SK-N-SH (cell line): ENCODE results near the gene AUTS2. TPM values are rescaled to one million over a fixed set of nuclear protein-coding genes. Genes with fewer than 3 reads are reported as not detected.

ENCODE experiments used
- CTCF ChIA-PET: fragments of 300-600, 350-600 bp; formaldehyde crosslinking; extraction: SDS; loops from one replicate; lab custom pipeline; 2021; lab: Yijun Ruan, JAX
- POLR2A ChIA-PET: fragments of 350-600 bp; sonication (Branson Sonifier 250); formaldehyde crosslinking; extraction: SDS; loops from one replicate; lab custom pipeline; 2020; ENCODE audit warnings: antibody characterized with exemption, inconsistent platforms; lab: Yijun Ruan, JAX
- DNase-seq: peaks from one replicate; pipeline ENCODE4 v3.0.0; 2012
- H2AFZ ChIP-seq: fragments of 200-600 bp; sonication (generic); 2 replicates; pipeline ENCODE4 v1.8.1; 2016; ENCODE audit warnings: antibody characterized with exemption, mild to moderate bottlenecking, low read depth
- H3F3A ChIP-seq: fragments of 200-600 bp; sonication (generic); replicated peaks from 2 replicates; pipeline ENCODE3; 2016; ENCODE audit warnings: antibody characterized with exemption, mild to moderate bottlenecking; ENCODE audit not compliant: insufficient read depth
- H3K27ac ChIP-seq, 2 experiments: fragments of 200-500 bp in 1 of 2; fragments of 200-600 bp in 1 of 2; sonication (Bioruptor generic) in 1 of 2; sonication (generic), shearing (Covaris generic) in 1 of 2; 2 replicates each; pipeline versions ENCODE4 v1.5.1 to v1.6.1; 2014 to 2016; ENCODE audit warnings: low read depth in 2 of 2, inconsistent platforms in 1 of 2, low read length in 1 of 2, mild to moderate bottlenecking in 1 of 2, mixed read lengths in 1 of 2
- H3K27me3 ChIP-seq: fragments of 200-600 bp; sonication (generic), shearing (Covaris generic); 2 replicates; pipeline ENCODE4 v1.6.1; 2016; ENCODE audit warnings: mixed run types; ENCODE audit not compliant: insufficient read depth
- H3K36me3 ChIP-seq, 2 experiments: fragments of 200-500 bp in 1 of 2; fragments of 200-600 bp in 1 of 2; sonication (Bioruptor generic) in 1 of 2; sonication (generic) in 1 of 2; replicated peaks in 1 of 2; 2 replicates each; pipeline versions ENCODE3 to v1.5.1; 2014 to 2016; ENCODE audit warnings: low read length in 1 of 2, mild to moderate bottlenecking in 1 of 2; ENCODE audit not compliant: insufficient read depth in 2 of 2, control insufficient read depth in 1 of 2
- H3K4me1 ChIP-seq, 2 experiments: fragments of 200-500 bp in 1 of 2; fragments of 200-600 bp in 1 of 2; sonication (Bioruptor generic) in 1 of 2; sonication (generic), shearing (Covaris generic) in 1 of 2; 2 replicates each; pipeline versions ENCODE4 v1.5.1 to v1.6.1; 2014 to 2016; ENCODE audit warnings: low read depth in 1 of 2, low read length in 1 of 2, mixed run types in 1 of 2; ENCODE audit not compliant: insufficient read depth in 2 of 2, control insufficient read depth in 1 of 2
- H3K4me2 ChIP-seq: fragments of 200-600 bp; sonication (generic), shearing (Covaris generic); 2 replicates; pipeline ENCODE4 v1.6.1; 2017; ENCODE audit warnings: mixed run types
- H3K4me3 ChIP-seq, 2 experiments: fragments of 200-500 bp in 1 of 2; fragments of 200-600 bp in 1 of 2; sonication (Bioruptor generic) in 1 of 2; sonication (generic), shearing (Covaris generic) in 1 of 2; 2 replicates each; pipeline versions ENCODE4 v1.5.1 to v1.8.1; 2014 to 2016; ENCODE audit warnings: low read depth in 2 of 2, inconsistent platforms in 1 of 2, low read length in 1 of 2, mild to moderate bottlenecking in 1 of 2, mixed read lengths in 1 of 2, moderate library complexity in 1 of 2
- H3K79me2 ChIP-seq: fragments of 200-600 bp; sonication (generic); 2 replicates; pipeline ENCODE4 v1.8.1; 2017; ENCODE audit warnings: mild to moderate bottlenecking; ENCODE audit not compliant: insufficient read depth
- H3K9ac ChIP-seq: fragments of 200-600 bp; sonication (generic); 2 replicates; pipeline ENCODE4 v1.6.1; 2017; ENCODE audit warnings: mixed run types
- H3K9me2 ChIP-seq: fragments of 200-600 bp; sonication (generic); 2 replicates; pipeline ENCODE4 v1.6.1; 2017; ENCODE audit warnings: mixed run types
- H3K9me3 ChIP-seq: fragments of 200-600 bp; sonication (generic); 2 replicates; pipeline ENCODE4 v1.6.1; 2017; ENCODE audit warnings: mixed run types, mild to moderate bottlenecking, moderate library complexity
- H4K20me1 ChIP-seq: fragments of 200-600 bp; sonication (generic); 2 replicates; pipeline ENCODE4 v1.6.1; 2017; ENCODE audit warnings: mild to moderate bottlenecking, mixed run types; ENCODE audit not compliant: insufficient read depth
- CHD2 ChIP-seq: fragments of 150-350 bp; IDR thresholded peaks from 2 replicates; pipeline ENCODE4 v1.6.1; 2018; ENCODE audit warnings: low read length; ENCODE audit not compliant: partially characterized antibody
- CTCF ChIP-seq: fragments of 200-600 bp; sonication (generic); IDR thresholded peaks from 2 replicates; pipeline ENCODE4 v1.6.1; 2017; ENCODE audit warnings: antibody characterized with exemption, mild to moderate bottlenecking, moderate library complexity
- FOXM1 ChIP-seq: IDR thresholded peaks from 2 replicates; pipeline ENCODE4 v1.4.0; 2012; ENCODE audit warnings: low read depth, mild to moderate bottlenecking
- JUND ChIP-seq: IDR thresholded peaks from 2 replicates; pipeline ENCODE4 v1.4.0; 2012
- NRF1 ChIP-seq: IDR thresholded peaks from 2 replicates; pipeline ENCODE4 v1.6.1; 2012; ENCODE audit warnings: low read depth, mild to moderate bottlenecking, low read length
- POLR2AphosphoS5 ChIP-seq: IDR thresholded peaks from 2 replicates; pipeline ENCODE4 v1.6.1; 2012; ENCODE audit warnings: low read depth, low read length
- RAD21 ChIP-seq: IDR thresholded peaks from 2 replicates; pipeline ENCODE4 v1.6.1; 2012; ENCODE audit warnings: mild to moderate bottlenecking, low read length
- RCOR1 ChIP-seq: fragments of 150-350 bp; IDR thresholded peaks from 2 replicates; pipeline ENCODE4 v1.6.1; 2017; ENCODE audit warnings: antibody characterized with exemption, low read length
- RXRA ChIP-seq: IDR thresholded peaks from 2 replicates; pipeline ENCODE4 v1.4.0; 2012; ENCODE audit warnings: low read depth, mild to moderate bottlenecking, borderline replicate concordance
- TEAD4 ChIP-seq: IDR thresholded peaks from 2 replicates; pipeline ENCODE4 v1.4.0; 2012; ENCODE audit warnings: mild to moderate bottlenecking, borderline replicate concordance; ENCODE audit not compliant: insufficient read depth
- YY1 ChIP-seq: IDR thresholded peaks from 2 replicates; pipeline ENCODE4 v1.4.0; 2012; ENCODE audit warnings: low read depth, mild to moderate bottlenecking
- ZBTB33 ChIP-seq: IDR thresholded peaks from 2 replicates; pipeline ENCODE4 v1.4.0; 2012; ENCODE audit warnings: low read depth, borderline replicate concordance
- WGBS: methylation state at CpG from one replicate; pipeline ENCODE4 v1.1.6; 2017; ENCODE audit warnings: low lambda C conversion rate; 5-methylcytosine and 5-hydroxymethylcytosine counted together
- polyA plus RNA-seq, 3 experiments: library from polyadenylated mRNA; depleted of rRNA; stranded (reverse); fragments of >200 nt; gene quantifications; 2 replicates each; pipeline ENCODE4 v1.2.3, GENCODE V29; 2012
- TF ChIP-seq, protein P1 (sequence below): IDR thresholded peaks from 2 replicates; pipeline ENCODE4 v1.4.0; 2012; ENCODE audit warnings: low read depth, borderline replicate concordance
- TF ChIP-seq, protein P2 (sequence below): fragments of 150-350 bp; IDR thresholded peaks from 2 replicates; pipeline ENCODE4 v1.6.1; 2017; ENCODE audit warnings: antibody characterized with exemption, low read length, low read depth, borderline replicate concordance

The AUTS2 gene
- polyA plus RNA-seq, 1 of the 3 experiments (the other 2 are of a cell fraction) = 15.6 TPM

DNA sequence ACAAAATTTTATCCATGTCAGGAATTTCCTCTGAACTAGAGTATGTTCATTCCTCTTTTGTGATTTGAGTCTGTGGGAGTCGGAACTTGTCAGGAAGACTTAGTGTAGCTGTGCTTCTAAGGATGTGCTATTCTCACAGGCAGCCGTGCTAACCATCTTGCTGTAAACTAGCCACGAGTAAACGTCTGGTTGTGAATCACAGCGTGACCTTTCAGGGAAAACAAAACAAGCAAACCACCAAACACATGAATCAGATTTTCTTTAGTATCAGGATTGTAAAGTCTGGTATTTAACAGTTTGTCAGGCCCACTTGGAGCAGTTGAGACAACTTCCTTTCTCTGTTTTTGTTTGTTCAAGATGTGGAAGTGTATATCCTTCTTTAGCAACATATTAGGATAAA, 32.0 kb downstream of the AUTS2 start (continued):
- TF ChIP-seq TEAD4 (0 out of 2 replicates have a peak, but pooled peaks have one; percentile 34), ZBTB33 (no peak), YY1 (no peak), RXRA (0 out of 2 replicates have a peak, but pooled peaks have one; percentile 28)
- TF ChIP-seq, protein P1, sequence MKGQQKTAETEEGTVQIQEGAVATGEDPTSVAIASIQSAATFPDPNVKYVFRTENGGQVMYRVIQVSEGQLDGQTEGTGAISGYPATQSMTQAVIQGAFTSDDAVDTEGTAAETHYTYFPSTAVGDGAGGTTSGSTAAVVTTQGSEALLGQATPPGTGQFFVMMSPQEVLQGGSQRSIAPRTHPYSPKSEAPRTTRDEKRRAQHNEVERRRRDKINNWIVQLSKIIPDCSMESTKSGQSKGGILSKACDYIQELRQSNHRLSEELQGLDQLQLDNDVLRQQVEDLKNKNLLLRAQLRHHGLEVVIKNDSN = no peak

- peaks cover 12% of the 10 kb centered on the region for H3F3A ChIP-seq
- no peak overlapping the region for H2AFZ ChIP-seq
- peak overlapping the region; percentile 54; the same call in 1 of the 2 replicates for H3K4me2 ChIP-seq
- no peaks in the 10 kb centered on the region for H3K9me3 ChIP-seq
- ChIA-PET CTCF (interaction anchor here (0.9 to 1.2 kb wide), 2 partner anchors 14 to 20 kb away, joined by 3 to 4 read pairs; no protein-coding TSS in a partner anchor), POLR2A (no interaction called here)
- peaks cover 10 to 29% of the 10 kb centered on the region in 2 experiments; a peak in 3 of 4 replicates for H3K4me1 ChIP-seq
- H3K4me3 ChIP-seq = no peak overlapping the region
- H3K27ac ChIP-seq = peak overlapping the region in 1 of 2 experiments; percentile 55; a peak in 1 of 4 replicates
- 89% methylated on average over 3 of the region's 3 CpGs for WGBS
- H4K20me1 ChIP-seq = peaks cover 38% of the 10 kb centered on the region
- H3K9me2 ChIP-seq = no peaks in the 10 kb centered on the region
- no peak for TF ChIP-seq FOXM1
- TF ChIP-seq CHD2 = no peak
- no peak for TF ChIP-seq CTCF
- no peak for TF ChIP-seq RCOR1
- no peak for TF ChIP-seq JUND
- no peak for TF ChIP-seq RAD21
- TF ChIP-seq, protein P2, sequence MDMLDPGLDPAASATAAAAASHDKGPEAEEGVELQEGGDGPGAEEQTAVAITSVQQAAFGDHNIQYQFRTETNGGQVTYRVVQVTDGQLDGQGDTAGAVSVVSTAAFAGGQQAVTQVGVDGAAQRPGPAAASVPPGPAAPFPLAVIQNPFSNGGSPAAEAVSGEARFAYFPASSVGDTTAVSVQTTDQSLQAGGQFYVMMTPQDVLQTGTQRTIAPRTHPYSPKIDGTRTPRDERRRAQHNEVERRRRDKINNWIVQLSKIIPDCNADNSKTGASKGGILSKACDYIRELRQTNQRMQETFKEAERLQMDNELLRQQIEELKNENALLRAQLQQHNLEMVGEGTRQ = no peak
- TF ChIP-seq NRF1 = no peak
- no peak for TF ChIP-seq POLR2AphosphoS5
- no peaks in the 10 kb centered on the region for H3K36me3 ChIP-seq
- no peaks in the 10 kb centered on the region for H3K27me3 ChIP-seq
- H3K79me2 ChIP-seq = peaks cover 67% of the 10 kb centered on the region
- DNase-seq = no peak
- no peak overlapping the region for H3K9ac ChIP-seq
Observed at GRCh38 chr7:69631131-69631530, 32.9 kb downstream of the AUTS2 start.
